Subcutaneous abdominal adipose tissue (tissue), 5 donors: ENCODE results near the gene H6PD.

ENCODE experiments used
- H3K27ac ChIP-seq: one replicate; pipeline ENCODE4 v1.7.0; 2013; ENCODE audit warnings: low read depth, mild to moderate bottlenecking, inconsistent platforms, low read length, moderate library complexity
- H3K27me3 ChIP-seq, 5 donors: one replicate each; pipeline ENCODE4 v1.7.0; 2013; ENCODE audit warnings: low read length in 5 of 5, inconsistent platforms in 1 of 5; ENCODE audit not compliant: control insufficient read depth in 5 of 5, insufficient read depth in 4 of 5
- H3K36me3 ChIP-seq, 5 donors: one replicate each; pipeline ENCODE4 v1.7.0; 2013; ENCODE audit warnings: low read length in 5 of 5; ENCODE audit not compliant: control insufficient read depth in 5 of 5, insufficient read depth in 5 of 5
- H3K4me1 ChIP-seq, 5 donors: one replicate each; pipeline ENCODE4 v1.7.0; 2013; ENCODE audit warnings: low read length in 5 of 5, mild to moderate bottlenecking in 3 of 5, moderate library complexity in 1 of 5; ENCODE audit not compliant: control insufficient read depth in 5 of 5, insufficient read depth in 5 of 5
- H3K4me3 ChIP-seq, 5 donors: one replicate each; pipeline ENCODE4 v1.7.0; 2013; ENCODE audit warnings: low read length in 5 of 5, low read depth in 1 of 5
- H3K9ac ChIP-seq, 5 donors: one replicate each; pipeline ENCODE4 v1.7.0; 2013; ENCODE audit warnings: low read length in 5 of 5, mild to moderate bottlenecking in 4 of 5, moderate library complexity in 3 of 5
- H3K9me3 ChIP-seq, 5 donors: one replicate each; pipeline ENCODE4 v1.7.0; 2013; ENCODE audit warnings: low read length in 5 of 5; ENCODE audit not compliant: control insufficient read depth in 5 of 5
- donor health status: healthy.
- donor health status: healthy.
- donor health status: healthy.
- donor health status: healthy.
- donor health status: healthy.

H6PD gene

GRCh38 chr1:9207086-9207485, 27.5 kb upstream of the H6PD start:
- peaks cover 11 to 25% (median 23%) of the 10 kb centered on the region in 5 donors for H3K27me3 ChIP-seq
- no peaks in the 10 kb centered on the region for H3K9me3 ChIP-seq
- no peak overlapping the region for H3K9ac ChIP-seq
- no peaks in the 10 kb centered on the region for H3K36me3 ChIP-seq
- H3K27ac ChIP-seq: no peak overlapping the region
- H3K4me3 ChIP-seq: no peak overlapping the region
- H3K4me1 ChIP-seq: peaks cover 0 to 5% (median 4%) of the 10 kb centered on the region in 5 donors

GRCh38 chr1:9207715-9208114, 26.9 kb upstream of the H6PD start:
- no peak overlapping the region for H3K4me3 ChIP-seq
- no peaks in the 10 kb centered on the region for H3K9me3 ChIP-seq
- no peak overlapping the region for H3K9ac ChIP-seq
- no peaks in the 10 kb centered on the region for H3K36me3 ChIP-seq
- H3K27ac ChIP-seq: no peak overlapping the region
- H3K27me3 ChIP-seq: peaks cover 5 to 20% (median 17%) of the 10 kb centered on the region in 5 donors
- H3K4me1 ChIP-seq: no peaks in the 10 kb centered on the region

GRCh38 chr1:9211291-9211811, 23.2 kb upstream of the H6PD start:
- Histone ChIP-seq H3K4me3 (no peak overlapping the region), H3K36me3 (no peaks in the 10 kb centered on the region), H3K4me1 (no peaks in the 10 kb centered on the region), H3K9me3 (no peaks in the 10 kb centered on the region), H3K9ac (no peak overlapping the region), H3K27ac (no peak overlapping the region), H3K27me3 (peaks cover 0 to 8% (median 5%) of the 10 kb centered on the region in 5 donors)

- Histone ChIP-seq H3K9me3 (no peaks in the 10 kb centered on the region), H3K4me1 (no peaks in the 10 kb centered on the region), H3K4me3 (no peak overlapping the region), H3K9ac (no peak overlapping the region), H3K27ac (no peak overlapping the region), H3K36me3 (no peaks in the 10 kb centered on the region), H3K27me3 (peaks cover 0 to 2% (median under 1%) of the 10 kb centered on the region in 5 donors)
Measured at GRCh38 chr1:9212735-9213134, 21.8 kb upstream of the H6PD start.

GRCh38 chr1:9213956-9214355, 20.6 kb upstream of the H6PD start:
- Histone ChIP-seq H3K9me3 (no peaks in the 10 kb centered on the region), H3K27ac (no peak overlapping the region), H3K9ac (no peak overlapping the region), H3K27me3 (no peaks in the 10 kb centered on the region), H3K36me3 (no peaks in the 10 kb centered on the region), H3K4me3 (no peak overlapping the region), H3K4me1 (no peaks in the 10 kb centered on the region)

GRCh38 chr1:9218917-9219316, 15.7 kb upstream of the H6PD start:
- no peaks in the 10 kb centered on the region for H3K27me3 ChIP-seq
- H3K9me3 ChIP-seq: no peaks in the 10 kb centered on the region
- no peak overlapping the region for H3K27ac ChIP-seq
- H3K36me3 ChIP-seq: no peaks in the 10 kb centered on the region
- no peaks in the 10 kb centered on the region for H3K4me1 ChIP-seq
- no peak overlapping the region for H3K9ac ChIP-seq
- H3K4me3 ChIP-seq: no peak overlapping the region

GRCh38 chr1:9222846-9223625, 11.5 kb upstream of the H6PD start:
- Histone ChIP-seq H3K4me1 (no peaks in the 10 kb centered on the region), H3K9me3 (no peaks in the 10 kb centered on the region), H3K9ac (no peak overlapping the region), H3K27ac (no peak overlapping the region), H3K36me3 (no peaks in the 10 kb centered on the region), H3K4me3 (no peak overlapping the region), H3K27me3 (peaks cover 0 to 5% (median 0%) of the 10 kb centered on the region in 5 donors)

GRCh38 chr1:9224664-9225410, 9.7 kb upstream of the H6PD start:
- Histone ChIP-seq H3K36me3 (no peaks in the 10 kb centered on the region), H3K9ac (no peak overlapping the region), H3K4me3 (no peak overlapping the region), H3K27ac (no peak overlapping the region), H3K27me3 (peaks cover 0 to 5% (median 0%) of the 10 kb centered on the region in 5 donors), H3K9me3 (no peaks in the 10 kb centered on the region), H3K4me1 (no peaks in the 10 kb centered on the region)

- H3K4me3 ChIP-seq: no peak overlapping the region
- peaks cover 0 to 5% (median 0%) of the 10 kb centered on the region in 5 donors for H3K27me3 ChIP-seq
- no peaks in the 10 kb centered on the region for H3K36me3 ChIP-seq
- H3K4me1 ChIP-seq: no peaks in the 10 kb centered on the region
- H3K9me3 ChIP-seq: no peaks in the 10 kb centered on the region
- H3K9ac ChIP-seq: no peak overlapping the region
- no peak overlapping the region for H3K27ac ChIP-seq
Measured at GRCh38 chr1:9225411-9225785, 9.2 kb upstream of the H6PD start.

- Histone ChIP-seq H3K9ac (no peak overlapping the region), H3K27me3 (peaks cover 0 to 5% (median 0%) of the 10 kb centered on the region in 5 donors), H3K36me3 (no peaks in the 10 kb centered on the region), H3K9me3 (peaks cover 0 to 3% (median 0%) of the 10 kb centered on the region in 5 donors), H3K4me1 (peaks cover 5 to 9% (median 5%) of the 10 kb centered on the region in 5 donors), H3K27ac (no peak overlapping the region), H3K4me3 (no peak overlapping the region)
Measured at GRCh38 chr1:9228609-9229008, 6.0 kb upstream of the H6PD start.
